ENCODE data around the gene NCOA5. TPM values are rescaled to one million over a fixed set of nuclear protein-coding genes. Genes with fewer than 3 reads are reported as not detected.

Gene NCOA5
- total RNA-seq, 1 experiment from 2014 or later, result 34.4 TPM

DNA sequence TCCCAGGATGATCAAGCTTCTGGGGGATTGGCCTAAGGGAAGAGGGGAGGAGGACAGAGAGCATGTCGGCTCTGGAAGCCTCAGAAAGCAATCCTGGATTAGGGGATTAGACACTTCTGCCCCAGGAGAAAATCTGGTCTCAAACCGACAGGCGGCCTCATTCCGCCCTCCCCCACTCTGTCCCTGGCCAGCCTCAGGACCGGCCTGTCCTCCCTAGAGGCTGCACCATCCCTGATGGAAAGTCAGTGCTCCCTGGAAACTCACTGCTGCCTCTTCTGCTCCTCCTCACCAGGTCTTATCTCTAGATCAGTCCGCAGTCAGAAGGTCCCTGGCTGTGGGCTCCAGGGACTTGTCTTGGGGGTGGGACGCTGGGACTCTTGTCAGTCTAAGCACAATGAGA lies 61.7 kb downstream of the NCOA5 start:
- intact Hi-C loops (cut with micrococcal nuclease; ENCODE audit: unreplicated experiment), result loop anchor here (10.0 kb wide), 1 partner anchor 307 kb away; no protein-coding TSS in a partner anchor

DNA sequence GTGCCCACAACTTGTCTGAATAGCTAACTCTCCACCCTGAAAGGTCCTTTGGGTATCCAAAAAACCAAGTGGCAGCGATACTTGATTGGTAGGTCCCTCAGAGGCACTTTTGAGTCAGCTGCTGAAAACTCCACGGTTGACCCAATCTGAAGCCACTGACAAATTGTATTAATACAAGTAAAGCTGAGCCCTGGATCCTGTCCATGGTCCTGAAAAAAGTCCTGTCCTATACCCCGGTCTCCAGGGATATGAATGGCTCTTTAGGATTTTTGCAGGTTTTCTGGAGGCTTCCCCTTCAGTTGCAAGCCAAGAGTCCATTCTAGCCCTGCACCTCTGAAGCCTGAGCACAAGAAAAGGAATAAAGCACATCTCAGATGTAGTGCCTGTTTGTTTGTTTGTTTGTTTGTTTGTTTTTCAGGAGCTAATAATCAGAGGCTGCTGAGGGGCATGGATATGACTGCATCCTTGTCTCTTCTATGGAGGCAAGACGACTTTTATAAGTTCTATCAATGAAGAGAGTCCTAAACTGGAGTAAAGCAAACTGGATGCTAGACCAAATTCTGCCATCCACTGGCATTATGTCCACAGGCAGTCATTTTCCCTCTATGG lies 62.4 kb downstream of the NCOA5 start:
- peak; percentile 73 for DNase-seq
- peaks cover 53% of the 10 kb centered on the region for H3K27me3 Mint-ChIP-seq (ENCODE audit: unreplicated experiment)
- peaks cover 8% of the 10 kb centered on the region for H3K4me1 Mint-ChIP-seq (ENCODE audit: low read depth, unreplicated experiment)
- CTCF ChIA-PET, result interaction anchor here (0.6 kb wide), 1 partner anchor 249 kb away, joined by 4 read pairs; no protein-coding TSS in a partner anchor
- intact Hi-C loops (cut with micrococcal nuclease; ENCODE audit: unreplicated experiment), result loop anchor here (10.0 kb wide), 1 partner anchor 307 kb away; no protein-coding TSS in a partner anchor
- H3K27ac Mint-ChIP-seq (ENCODE audit: unreplicated experiment), result no peak overlapping the region
- H3K36me3 Mint-ChIP-seq (ENCODE audit: insufficient read depth, unreplicated experiment), result no peaks in the 10 kb centered on the region
- no peak overlapping the region for H3K4me3 Mint-ChIP-seq (ENCODE audit: low read depth, unreplicated experiment)
- TF ChIP-seq, protein P1, sequence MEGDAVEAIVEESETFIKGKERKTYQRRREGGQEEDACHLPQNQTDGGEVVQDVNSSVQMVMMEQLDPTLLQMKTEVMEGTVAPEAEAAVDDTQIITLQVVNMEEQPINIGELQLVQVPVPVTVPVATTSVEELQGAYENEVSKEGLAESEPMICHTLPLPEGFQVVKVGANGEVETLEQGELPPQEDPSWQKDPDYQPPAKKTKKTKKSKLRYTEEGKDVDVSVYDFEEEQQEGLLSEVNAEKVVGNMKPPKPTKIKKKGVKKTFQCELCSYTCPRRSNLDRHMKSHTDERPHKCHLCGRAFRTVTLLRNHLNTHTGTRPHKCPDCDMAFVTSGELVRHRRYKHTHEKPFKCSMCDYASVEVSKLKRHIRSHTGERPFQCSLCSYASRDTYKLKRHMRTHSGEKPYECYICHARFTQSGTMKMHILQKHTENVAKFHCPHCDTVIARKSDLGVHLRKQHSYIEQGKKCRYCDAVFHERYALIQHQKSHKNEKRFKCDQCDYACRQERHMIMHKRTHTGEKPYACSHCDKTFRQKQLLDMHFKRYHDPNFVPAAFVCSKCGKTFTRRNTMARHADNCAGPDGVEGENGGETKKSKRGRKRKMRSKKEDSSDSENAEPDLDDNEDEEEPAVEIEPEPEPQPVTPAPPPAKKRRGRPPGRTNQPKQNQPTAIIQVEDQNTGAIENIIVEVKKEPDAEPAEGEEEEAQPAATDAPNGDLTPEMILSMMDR (IDR thresholded peaks at IDR 0.05; ENCODE audit: unreplicated experiment), result no peak
- no TSS peak for BruUV-seq (replicated peaks)
- no peaks in the 10 kb centered on the region for H3K9me3 Mint-ChIP-seq (ENCODE audit: low read depth, unreplicated experiment)

More for the DNA sequence above, 61.7 kb downstream of the NCOA5 start:
- no peak overlapping the region for H3K27ac Mint-ChIP-seq (ENCODE audit: unreplicated experiment)
- no peaks in the 10 kb centered on the region for H3K36me3 Mint-ChIP-seq (ENCODE audit: insufficient read depth, unreplicated experiment)
- CTCF ChIA-PET, result no interaction called here
- BruUV-seq (replicated peaks), result no TSS peak
- TF ChIP-seq, protein P1 (IDR thresholded peaks at IDR 0.05; ENCODE audit: unreplicated experiment), result no peak
- H3K4me3 Mint-ChIP-seq (ENCODE audit: low read depth, unreplicated experiment), result no peak overlapping the region
- peaks cover 53% of the 10 kb centered on the region for H3K27me3 Mint-ChIP-seq (ENCODE audit: unreplicated experiment)
- no peak for DNase-seq
- no peaks in the 10 kb centered on the region for H3K9me3 Mint-ChIP-seq (ENCODE audit: low read depth, unreplicated experiment)
- H3K4me1 Mint-ChIP-seq (ENCODE audit: low read depth, unreplicated experiment), result peaks cover 6% of the 10 kb centered on the region

DNA sequence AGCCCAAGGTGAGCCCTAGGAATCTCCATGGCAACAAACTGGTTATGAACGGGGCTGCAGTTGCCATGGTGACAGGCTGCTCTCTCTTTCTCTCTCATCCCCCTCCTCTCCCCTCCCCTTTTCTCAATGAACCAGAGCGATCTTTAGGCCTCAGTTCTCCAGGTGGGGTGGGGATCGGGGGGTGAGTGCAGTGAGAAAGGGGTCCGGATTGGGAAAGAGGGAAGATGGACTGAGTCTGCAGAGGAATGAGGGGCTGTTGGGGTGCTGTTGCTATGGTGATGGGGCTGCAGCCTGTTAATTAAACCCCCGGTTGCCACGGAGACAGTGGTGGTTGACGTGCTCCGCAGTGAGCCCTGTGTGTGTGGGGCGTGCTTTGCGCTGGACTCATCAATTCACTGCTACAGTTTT lies 64.4 kb downstream of the NCOA5 start:
- Mint-ChIP-seq H3K9me3 (ENCODE audit: low read depth, unreplicated experiment) (no peaks in the 10 kb centered on the region), H3K27ac (ENCODE audit: unreplicated experiment) (no peak overlapping the region), H3K27me3 (ENCODE audit: unreplicated experiment) (peaks cover 66% of the 10 kb centered on the region), H3K4me3 (ENCODE audit: low read depth, unreplicated experiment) (no peak overlapping the region), H3K36me3 (ENCODE audit: insufficient read depth, unreplicated experiment) (no peaks in the 10 kb centered on the region), H3K4me1 (ENCODE audit: low read depth, unreplicated experiment) (peaks cover 8% of the 10 kb centered on the region)
- CTCF ChIA-PET, result no interaction called here
- no peak for DNase-seq
- no TSS peak for BruUV-seq (replicated peaks)
- intact Hi-C loops (cut with micrococcal nuclease; ENCODE audit: unreplicated experiment), result loop anchor here (10.0 kb wide), 1 partner anchor 309 kb away; no protein-coding TSS in a partner anchor
- TF ChIP-seq, protein P1 (IDR thresholded peaks at IDR 0.05; ENCODE audit: unreplicated experiment), result no peak

DNA sequence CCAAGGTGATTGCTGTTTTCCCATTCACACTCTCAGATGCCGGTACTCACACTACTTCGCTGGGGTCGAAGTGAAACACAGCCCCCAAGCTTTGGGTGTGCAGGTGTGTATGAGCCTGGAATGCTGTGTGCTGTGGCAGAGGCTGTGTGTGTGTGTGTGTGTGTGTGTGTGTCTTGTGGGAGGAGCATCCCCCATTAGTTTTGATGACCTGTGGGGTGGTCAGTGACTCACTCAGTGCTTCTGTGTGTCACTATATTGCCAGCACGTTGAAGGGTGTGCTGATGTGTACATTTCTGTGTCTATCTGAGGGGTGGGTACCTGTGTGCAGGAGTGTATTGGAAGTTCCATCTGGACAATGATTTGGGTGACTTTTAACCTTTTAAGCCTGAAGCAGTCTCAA lies 65.8 kb downstream of the NCOA5 start:
- Mint-ChIP-seq H3K36me3 (ENCODE audit: insufficient read depth, unreplicated experiment) (no peaks in the 10 kb centered on the region), H3K4me3 (ENCODE audit: low read depth, unreplicated experiment) (no peak overlapping the region), H3K27me3 (ENCODE audit: unreplicated experiment) (peaks cover 73% of the 10 kb centered on the region), H3K4me1 (ENCODE audit: low read depth, unreplicated experiment) (peaks cover 8% of the 10 kb centered on the region), H3K9me3 (ENCODE audit: low read depth, unreplicated experiment) (no peaks in the 10 kb centered on the region), H3K27ac (ENCODE audit: unreplicated experiment) (no peak overlapping the region)
- BruUV-seq (replicated peaks), result no TSS peak
- TF ChIP-seq, protein P1 (IDR thresholded peaks at IDR 0.05; ENCODE audit: unreplicated experiment), result no peak
- CTCF ChIA-PET, result interaction anchor here (0.6 to 1.6 kb wide), 5 partner anchors 11 to 414 kb away, joined by 3 to 5 read pairs (median 4); no protein-coding TSS in a partner anchor
- intact Hi-C loops (cut with micrococcal nuclease; ENCODE audit: unreplicated experiment), result loop anchor here (2.0 to 10.0 kb wide), 2 partner anchors 63 to 311 kb away; no protein-coding TSS in a partner anchor
- no peak for DNase-seq

All from Calu3 (cell line).